HG03196 (cell line): ENCODE measurements around the gene PAQR8.

Experiments
- ATAC-seq: cut with Tn5 transposase; IDR thresholded peaks from one replicate; pipeline ENCODE4 v1.9.1; 2021; ENCODE audit not compliant: unreplicated experiment

PAQR8 gene

GRCh38 chr6:52346503-52346902, 15.4 kb upstream of the PAQR8 start:
- ATAC-seq = no peak

GRCh38 chr6:52347818-52348217, 14.1 kb upstream of the PAQR8 start:
- no peak for ATAC-seq

GRCh38 chr6:52351879-52352238, 10.1 kb upstream of the PAQR8 start:
- ATAC-seq = no peak

- ATAC-seq = peak; percentile 90
Measured at GRCh38 chr6:52352239-52353018, 9.5 kb upstream of the PAQR8 start.

- ATAC-seq = no peak
Measured at GRCh38 chr6:52356017-52356416, 5.9 kb upstream of the PAQR8 start.

- ATAC-seq = no peak
Measured at GRCh38 chr6:52359403-52359802, 2.5 kb upstream of the PAQR8 start.

GRCh38 chr6:52360028-52360427, 1.9 kb upstream of the PAQR8 start:
- ATAC-seq = no peak

- no peak for ATAC-seq
Measured at GRCh38 chr6:52360601-52361413, 1.1 kb upstream of the PAQR8 start.

GRCh38 chr6:52361414-52361944, 472 bp upstream of the PAQR8 start:
- peak; percentile 2 for ATAC-seq

GRCh38 chr6:52362443-52363227, 684 bp downstream of the PAQR8 start:
- peak; percentile 44 for ATAC-seq

GRCh38 chr6:52363228-52363867, 1.4 kb downstream of the PAQR8 start:
- ATAC-seq = no peak

- no peak for ATAC-seq
Measured at GRCh38 chr6:52364480-52365166, 2.7 kb downstream of the PAQR8 start.

GRCh38 chr6:52365317-52365716, 3.4 kb downstream of the PAQR8 start:
- no peak for ATAC-seq

GRCh38 chr6:52365866-52366540, 4.1 kb downstream of the PAQR8 start:
- ATAC-seq = no peak

GRCh38 chr6:52368002-52368401, 6.1 kb downstream of the PAQR8 start:
- ATAC-seq = no peak

GRCh38 chr6:52369234-52369633, 7.3 kb downstream of the PAQR8 start:
- no peak for ATAC-seq

GRCh38 chr6:52371656-52372191, 9.8 kb downstream of the PAQR8 start:
- no peak for ATAC-seq

GRCh38 chr6:52373151-52373690, 11.3 kb downstream of the PAQR8 start:
- ATAC-seq = no peak

- no peak for ATAC-seq
Measured at GRCh38 chr6:52374247-52374646, 12.3 kb downstream of the PAQR8 start.
